ENCODE measurements around the gene TBC1D7.

- TF ChIP-seq CTCF (IDR thresholded peaks at IDR 0.05; ENCODE audit: poor library complexity, severe bottlenecking) (no peak), RAD21 (conservative IDR thresholded peaks at IDR 0.05) (no peak), POLR2AphosphoS5 (IDR thresholded peaks at IDR 0.05) (no peak), SMC3 (conservative IDR thresholded peaks at IDR 0.05; ENCODE audit: poor library complexity) (no peak), EZH2 (IDR thresholded peaks at IDR 0.05; ENCODE audit: borderline replicate concordance, insufficient read depth, low read length, poor library complexity, severe bottlenecking) (no peak), REST (IDR thresholded peaks at IDR 0.05; ENCODE audit: borderline replicate concordance) (no peak), TAF1 (IDR thresholded peaks at IDR 0.05; ENCODE audit: low read depth) (no peak)
These were observed 42.2 kb downstream of the TBC1D7 start for GRCh38 chr6:13286181-13286580.
